Suppressor macrophage (primary cell): ENCODE data around the gene SELENON.

Experiments
- DNase-seq, 4 experiments: peaks; one replicate each; pipeline ENCODE4 v3.0.0-alpha.2; 2020 to 2022

Gene SELENON

GRCh38 chr1:25793585-25794170, 6.3 kb upstream of the SELENON start:
- DNase-seq, result no peak

GRCh38 chr1:25794325-25794724, 5.7 kb upstream of the SELENON start:
- no peak for DNase-seq

DNA sequence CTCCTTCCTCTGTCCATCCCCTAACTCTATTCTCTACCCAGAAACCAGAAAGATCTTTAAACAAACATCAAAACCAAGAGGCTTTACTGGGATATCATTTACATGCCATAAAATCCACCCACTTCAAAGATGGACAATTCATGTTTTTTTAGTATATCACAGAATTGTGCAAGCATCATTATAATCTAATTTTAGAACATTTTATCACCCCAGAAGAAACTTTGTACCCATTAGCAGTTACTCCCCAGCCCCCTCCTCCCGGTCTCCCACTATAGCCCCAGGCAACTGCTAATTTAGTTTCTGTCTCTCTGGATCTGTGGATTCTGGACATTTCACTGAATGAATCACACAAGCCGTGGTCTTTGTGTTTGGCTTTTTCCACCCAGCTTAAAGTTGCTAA, 4.8 kb upstream of the SELENON start:
- DNase-seq, result no peak

DNA sequence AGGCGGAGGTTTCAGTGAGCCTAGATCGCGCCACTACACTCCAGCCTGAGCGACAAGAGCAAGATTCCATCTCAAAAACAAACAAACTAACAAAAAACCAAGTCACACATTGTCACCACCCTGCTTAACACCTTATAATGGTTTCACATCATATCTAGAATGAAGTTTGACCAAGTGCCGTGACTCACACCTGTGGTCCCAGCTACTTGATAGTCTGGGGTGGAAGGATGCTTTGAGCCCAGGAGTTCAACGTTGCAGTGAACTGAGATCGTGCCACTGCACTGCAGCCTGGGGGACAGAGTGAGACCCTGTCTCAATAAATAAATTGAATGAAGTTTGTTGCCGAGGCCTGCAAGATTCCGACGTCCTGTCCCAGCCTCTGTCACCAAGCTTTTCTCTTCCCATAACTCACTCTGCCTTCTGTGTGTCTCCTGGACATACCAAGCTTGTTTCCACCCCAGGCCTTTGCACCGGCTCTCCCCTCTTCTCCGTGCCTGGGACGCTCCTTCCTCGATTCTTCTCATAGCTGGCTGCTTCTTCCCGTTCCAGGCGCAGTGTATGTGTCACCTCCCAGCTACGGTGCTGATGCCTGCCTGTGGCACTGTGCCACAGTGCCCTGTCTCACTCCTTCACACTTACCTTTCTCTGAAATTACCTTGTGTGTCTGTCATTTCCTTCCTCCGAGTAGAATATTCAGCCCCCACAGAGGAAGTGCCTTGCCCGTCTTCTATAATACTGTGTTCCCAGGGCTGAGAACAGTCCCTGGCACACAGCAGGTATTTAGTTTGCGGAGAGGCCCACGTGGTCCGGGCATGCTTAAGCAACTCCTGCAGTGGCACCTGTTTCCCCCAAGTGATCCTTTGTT, 3.8 kb upstream of the SELENON start:
- DNase-seq, result no peak

- peak; percentile 86 to 94 (median 92) for DNase-seq
Measured at GRCh38 chr1:25796811-25797458, 3.1 kb upstream of the SELENON start.

GRCh38 chr1:25797939-25798338, 2.1 kb upstream of the SELENON start:
- peak; percentile 57 to 81 (median 68) for DNase-seq

DNA sequence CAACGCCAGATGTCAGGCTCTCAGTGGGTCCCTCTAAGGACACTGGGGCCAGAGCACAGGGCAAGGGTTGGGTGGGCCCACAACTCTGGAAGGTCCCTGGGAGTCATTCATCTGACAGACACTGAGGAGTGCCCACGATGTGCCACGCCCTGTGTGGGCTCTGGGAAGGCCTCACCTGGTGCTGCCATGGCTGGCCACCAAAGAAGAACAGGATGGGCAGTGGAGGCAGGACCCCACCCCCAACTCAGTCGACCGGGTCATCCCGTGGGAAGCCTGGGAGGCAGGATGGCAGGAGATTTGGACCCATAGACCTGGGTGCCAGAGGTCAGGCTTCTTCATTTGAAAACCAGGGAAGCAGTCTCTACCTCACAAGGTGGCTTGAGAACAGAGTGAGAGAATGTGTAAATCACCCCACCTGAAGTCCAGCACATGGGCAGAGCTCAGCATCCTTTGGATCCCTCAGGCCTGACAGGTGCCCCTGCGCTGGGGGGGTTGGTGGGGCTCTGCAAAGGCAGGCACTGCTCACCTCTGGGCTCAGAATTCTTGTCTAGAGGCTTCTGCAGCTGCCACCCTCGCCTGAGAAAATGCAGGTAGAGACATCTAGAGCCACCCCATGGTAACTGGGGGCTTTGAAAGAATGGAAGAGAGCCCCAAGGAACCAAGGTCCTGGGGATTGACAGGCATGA, 1.2 kb upstream of the SELENON start:
- DNase-seq, result no peak

GRCh38 chr1:25799352-25799934, 550 bp upstream of the SELENON start:
- no peak for DNase-seq

GRCh38 chr1:25800703-25801377, 847 bp downstream of the SELENON start:
- DNase-seq, result peak in 1 of 4 experiments; percentile 44

GRCh38 chr1:25802915-25803314, 2.9 kb downstream of the SELENON start:
- DNase-seq, result peak in 3 of 4 experiments; percentile 33 to 45 (median 36)

DNA sequence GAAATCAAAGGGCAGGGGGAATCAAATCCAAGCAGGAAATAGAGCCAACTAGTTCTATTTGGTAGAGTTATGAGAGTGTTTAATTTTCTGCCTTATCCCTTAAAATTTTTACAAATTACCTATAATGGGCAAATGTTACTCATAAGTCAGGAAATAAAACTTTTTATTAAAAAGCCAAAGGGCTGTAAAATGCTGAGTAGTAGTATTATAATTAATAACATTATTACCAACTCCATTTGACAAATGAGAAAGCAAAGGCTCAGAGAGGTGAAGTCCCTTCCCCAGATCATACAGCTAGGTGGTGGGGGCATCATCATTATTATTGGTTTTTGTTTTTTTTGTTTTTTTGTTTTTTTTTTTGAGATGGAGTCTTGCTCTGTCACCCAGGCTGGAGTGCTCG, 3.4 kb downstream of the SELENON start:
- no peak for DNase-seq

- DNase-seq, result peak; percentile 66 to 82 (median 81)
Measured at GRCh38 chr1:25804244-25804963, 4.4 kb downstream of the SELENON start.

DNA sequence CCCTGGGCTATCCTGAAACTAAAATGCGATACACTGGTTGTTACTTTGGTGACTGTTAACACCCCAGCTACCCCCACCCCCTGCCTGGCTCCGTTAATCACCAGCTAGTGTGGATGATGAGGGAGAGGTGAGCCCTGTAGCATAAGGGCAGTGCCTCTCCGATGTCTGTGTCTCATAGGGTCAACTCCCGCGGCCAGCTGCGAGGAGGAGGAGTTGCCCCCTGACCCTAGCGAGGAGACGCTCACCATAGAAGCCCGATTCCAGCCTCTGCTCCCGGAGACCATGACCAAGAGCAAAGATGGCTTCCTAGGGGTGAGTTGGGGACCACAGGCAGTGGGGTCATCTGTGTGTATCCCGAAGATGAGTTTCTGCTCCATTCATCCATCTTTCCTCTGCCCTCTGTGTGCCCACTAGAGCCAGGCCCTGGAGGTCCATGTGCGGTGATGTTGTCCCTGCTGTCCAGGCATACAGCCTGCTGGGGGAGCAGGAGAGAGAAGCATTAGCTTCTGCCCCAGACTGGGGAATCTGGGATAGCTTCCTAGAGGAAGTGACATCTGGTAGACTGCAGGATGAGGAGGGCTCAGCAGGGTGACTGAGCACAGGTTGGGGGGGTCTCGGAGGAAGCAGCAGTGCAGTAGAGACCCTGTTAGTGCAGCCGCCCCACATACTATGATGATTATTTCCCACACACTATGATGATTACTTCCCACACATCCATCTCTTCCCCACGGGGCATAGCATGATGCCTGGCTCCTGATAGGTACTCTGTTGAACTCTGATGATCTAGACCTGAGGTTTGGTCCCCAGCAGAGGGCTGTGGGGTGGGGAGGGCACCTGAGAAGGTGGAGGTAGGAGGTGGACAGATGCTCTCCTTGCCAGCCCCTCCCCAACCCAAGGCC, 5.2 kb downstream of the SELENON start:
- DNase-seq, result no peak

GRCh38 chr1:25805863-25806225, 5.9 kb downstream of the SELENON start:
- peak in 2 of 4 experiments; percentile 23 to 42 for DNase-seq

GRCh38 chr1:25806418-25806817, 6.4 kb downstream of the SELENON start:
- peak in 1 of 4 experiments; percentile 26 for DNase-seq

DNA sequence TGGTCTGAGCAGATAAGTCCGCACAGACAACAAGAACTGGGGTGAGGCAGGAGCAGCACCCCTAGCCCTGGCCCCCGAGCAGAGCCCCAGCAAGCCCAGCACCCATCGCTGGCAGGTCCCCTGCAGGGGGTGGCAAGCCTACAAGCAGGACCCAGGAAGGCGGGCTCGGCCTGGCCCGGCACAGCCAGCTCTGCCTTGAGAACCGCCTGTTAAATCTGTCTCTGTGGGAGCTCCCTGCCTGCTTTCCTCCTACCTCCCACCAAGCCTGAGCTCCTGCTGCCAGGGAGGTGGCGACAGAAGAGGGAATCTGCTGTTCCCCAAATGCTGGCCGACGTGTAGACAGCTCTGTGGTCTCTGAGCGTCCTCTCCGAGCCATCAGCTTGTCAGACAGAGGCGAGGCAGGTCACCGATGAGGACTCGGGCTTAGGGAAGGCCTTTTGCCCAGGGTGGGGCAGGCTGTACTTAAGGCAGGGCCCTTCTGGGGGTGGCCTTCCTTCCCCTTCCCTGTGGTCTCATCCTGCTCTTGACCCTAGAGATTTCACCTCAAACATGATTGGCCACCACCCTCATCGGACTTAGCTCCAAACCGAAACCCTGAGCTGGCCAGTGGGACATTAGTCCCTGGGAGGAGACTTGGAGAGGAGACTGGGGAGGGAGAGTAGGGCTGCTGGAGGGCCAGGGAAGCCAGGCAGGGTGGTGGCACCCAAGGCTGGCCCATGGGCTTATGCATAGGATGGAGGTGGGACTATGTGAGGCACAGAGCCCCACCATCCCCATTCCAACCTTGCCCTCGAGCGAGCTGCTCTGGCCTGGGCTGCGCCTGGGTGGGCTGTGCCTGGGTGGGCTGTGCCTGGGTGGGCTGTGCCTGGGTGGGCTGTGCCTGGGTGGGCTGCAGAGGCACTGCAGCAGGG, 7.7 kb downstream of the SELENON start:
- DNase-seq, result peak in 1 of 4 experiments; percentile 34

GRCh38 chr1:25808481-25809244, 8.7 kb downstream of the SELENON start:
- DNase-seq, result no peak

GRCh38 chr1:25809283-25809926, 9.4 kb downstream of the SELENON start:
- DNase-seq, result peak; percentile 67 to 86 (median 79)
